ENCODE measurements around the gene RIPK1.
A peak's percentile ranks its signal among the peaks of the same experiment; 100 is the strongest.
"Not testable (repeated sequence)": the region's sequence is repeated elsewhere in the genome, so short reads cannot be mapped to it uniquely, and the experiment has no call there.

Gene RIPK1

GRCh38 chr6:3152689-3153088 lies 84.4 kb downstream of the RIPK1 start:
- TF ChIP-seq, protein P1, sequence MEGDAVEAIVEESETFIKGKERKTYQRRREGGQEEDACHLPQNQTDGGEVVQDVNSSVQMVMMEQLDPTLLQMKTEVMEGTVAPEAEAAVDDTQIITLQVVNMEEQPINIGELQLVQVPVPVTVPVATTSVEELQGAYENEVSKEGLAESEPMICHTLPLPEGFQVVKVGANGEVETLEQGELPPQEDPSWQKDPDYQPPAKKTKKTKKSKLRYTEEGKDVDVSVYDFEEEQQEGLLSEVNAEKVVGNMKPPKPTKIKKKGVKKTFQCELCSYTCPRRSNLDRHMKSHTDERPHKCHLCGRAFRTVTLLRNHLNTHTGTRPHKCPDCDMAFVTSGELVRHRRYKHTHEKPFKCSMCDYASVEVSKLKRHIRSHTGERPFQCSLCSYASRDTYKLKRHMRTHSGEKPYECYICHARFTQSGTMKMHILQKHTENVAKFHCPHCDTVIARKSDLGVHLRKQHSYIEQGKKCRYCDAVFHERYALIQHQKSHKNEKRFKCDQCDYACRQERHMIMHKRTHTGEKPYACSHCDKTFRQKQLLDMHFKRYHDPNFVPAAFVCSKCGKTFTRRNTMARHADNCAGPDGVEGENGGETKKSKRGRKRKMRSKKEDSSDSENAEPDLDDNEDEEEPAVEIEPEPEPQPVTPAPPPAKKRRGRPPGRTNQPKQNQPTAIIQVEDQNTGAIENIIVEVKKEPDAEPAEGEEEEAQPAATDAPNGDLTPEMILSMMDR (IDR thresholded peaks at IDR 0.05; ENCODE audit: control insufficient read depth, insufficient read depth, low read depth, low read length, missing control alignments), result no peak

DNA sequence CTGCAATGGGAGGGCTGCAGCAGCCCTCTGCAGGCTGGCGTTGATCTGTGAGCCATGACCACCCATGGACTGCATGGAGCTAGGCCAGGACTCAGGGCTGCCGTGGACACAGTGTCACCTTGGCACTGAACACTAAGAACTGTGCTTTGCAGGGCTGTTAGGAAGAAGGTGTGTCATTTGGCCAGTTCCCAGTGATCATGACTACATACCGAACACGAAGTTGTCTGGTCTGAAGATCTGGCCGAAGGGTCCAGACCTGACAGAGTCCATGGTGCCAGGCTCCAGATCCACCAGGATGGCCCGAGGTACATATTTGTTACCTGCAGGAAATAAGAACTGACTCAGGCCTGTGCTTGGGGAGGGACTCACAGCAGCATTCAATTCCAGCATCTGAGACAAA lies 87.1 kb downstream of the RIPK1 start:
- not testable (repeated sequence) for DNase-seq (ENCODE audit: low read depth); H3K4me3 ChIP-seq (ENCODE audit: control insufficient read depth, low read depth, low read length)

More at GRCh38 chr6:3152689-3153088, 84.4 kb downstream of the RIPK1 start:
- no peak for DNase-seq (ENCODE audit: low read depth)
- H3K4me3 ChIP-seq (ENCODE audit: control insufficient read depth, low read depth, low read length), result no peak overlapping the region

DNA sequence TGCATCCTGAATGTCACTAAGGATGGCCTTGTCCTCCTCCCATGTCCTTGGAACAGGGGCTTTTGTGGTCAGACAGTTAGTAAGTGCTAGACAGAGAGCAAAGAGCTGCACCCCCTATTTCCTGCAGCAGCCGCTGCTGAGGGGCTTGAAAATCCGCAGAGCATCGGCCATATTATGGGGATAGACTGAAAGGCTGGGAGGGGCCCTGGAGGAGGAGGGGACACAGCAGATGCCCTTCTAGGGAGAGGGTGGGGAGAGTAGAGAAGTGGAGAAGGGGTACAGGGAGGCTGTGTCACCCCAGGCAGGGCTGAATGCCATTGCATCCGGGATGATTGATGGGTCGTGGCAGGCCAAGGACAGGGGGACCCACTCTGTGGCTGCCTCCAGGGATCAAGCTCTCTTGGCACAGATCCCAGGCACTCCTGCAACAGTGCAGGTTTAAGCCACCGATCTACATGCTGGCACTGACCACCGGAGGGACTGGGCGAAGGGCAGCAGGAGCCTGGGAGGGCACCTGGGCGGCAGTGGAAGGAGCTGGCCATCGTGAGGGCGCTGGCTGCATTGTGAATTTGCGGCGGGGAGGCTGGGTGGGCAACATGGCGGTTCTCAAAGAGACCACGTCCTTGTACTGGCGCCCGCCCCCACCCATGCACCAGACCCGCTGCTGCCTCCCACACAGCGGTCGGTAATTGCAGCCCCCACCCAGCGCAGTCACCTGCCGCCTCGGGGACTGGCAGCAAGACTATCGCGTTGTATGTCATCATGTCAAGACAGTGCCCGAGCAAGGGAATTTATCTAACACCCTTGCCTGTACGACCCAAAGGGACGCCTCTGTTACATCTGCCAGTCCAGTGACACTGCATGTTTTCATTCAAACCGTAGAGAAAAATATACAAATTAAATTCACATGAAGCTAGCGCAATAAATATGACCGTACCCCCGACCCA lies 88.2 kb downstream of the RIPK1 start:
- DNase-seq (ENCODE audit: low read depth), result not testable (repeated sequence)

DNA sequence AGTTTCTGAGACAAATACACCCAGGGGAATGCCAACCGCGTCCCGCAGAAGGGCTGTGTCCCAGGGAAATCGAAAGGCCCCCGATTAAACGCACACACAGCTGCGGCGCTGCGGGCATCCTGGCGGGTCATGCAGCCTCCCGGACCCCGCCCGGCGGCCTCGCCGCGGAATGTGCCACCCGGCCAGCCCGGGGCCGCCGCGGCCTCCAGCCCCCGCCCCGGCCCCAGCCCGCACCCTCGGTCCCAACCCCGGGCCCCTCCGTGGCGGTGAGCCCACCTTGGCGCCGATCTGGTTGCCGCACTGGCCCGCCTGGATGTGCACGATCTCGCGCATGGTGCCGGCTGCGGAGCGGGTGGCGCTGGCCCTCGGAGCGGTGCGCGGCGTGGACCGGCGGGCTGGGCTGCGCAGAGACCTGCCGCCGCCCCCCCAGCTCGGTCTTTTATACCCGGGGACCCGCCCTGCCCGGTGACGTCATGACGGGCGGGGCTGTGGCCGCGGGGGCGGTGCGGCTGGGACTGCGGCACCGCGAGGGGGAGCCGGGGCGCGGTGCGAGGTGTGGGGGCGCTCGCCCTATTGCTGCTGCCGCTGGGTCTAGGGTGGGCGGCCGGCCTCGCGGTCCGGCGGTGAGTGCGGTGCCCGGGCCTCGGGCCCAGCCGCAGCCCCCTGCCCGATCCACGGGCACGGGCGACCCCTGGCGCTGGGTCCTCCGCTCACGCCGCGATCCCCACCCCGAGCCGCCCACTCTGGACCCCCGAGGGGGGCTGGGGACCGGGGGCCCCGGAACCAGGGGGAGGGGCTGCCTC lies 89.0 kb downstream of the RIPK1 start, which contains the start of gene TUBB2A:
TUBB2A (minus strand) TSS at position 414 of the 803 bp plus-strand sequence; CDS start at position 333, 81 bp downstream.
- DNase-seq (ENCODE audit: low read depth), result no peak

More for the DNA sequence above, 88.2 kb downstream of the RIPK1 start:
- peak overlapping the region; percentile 62 for H3K4me3 ChIP-seq (ENCODE audit: control insufficient read depth, low read depth, low read length)

DNA sequence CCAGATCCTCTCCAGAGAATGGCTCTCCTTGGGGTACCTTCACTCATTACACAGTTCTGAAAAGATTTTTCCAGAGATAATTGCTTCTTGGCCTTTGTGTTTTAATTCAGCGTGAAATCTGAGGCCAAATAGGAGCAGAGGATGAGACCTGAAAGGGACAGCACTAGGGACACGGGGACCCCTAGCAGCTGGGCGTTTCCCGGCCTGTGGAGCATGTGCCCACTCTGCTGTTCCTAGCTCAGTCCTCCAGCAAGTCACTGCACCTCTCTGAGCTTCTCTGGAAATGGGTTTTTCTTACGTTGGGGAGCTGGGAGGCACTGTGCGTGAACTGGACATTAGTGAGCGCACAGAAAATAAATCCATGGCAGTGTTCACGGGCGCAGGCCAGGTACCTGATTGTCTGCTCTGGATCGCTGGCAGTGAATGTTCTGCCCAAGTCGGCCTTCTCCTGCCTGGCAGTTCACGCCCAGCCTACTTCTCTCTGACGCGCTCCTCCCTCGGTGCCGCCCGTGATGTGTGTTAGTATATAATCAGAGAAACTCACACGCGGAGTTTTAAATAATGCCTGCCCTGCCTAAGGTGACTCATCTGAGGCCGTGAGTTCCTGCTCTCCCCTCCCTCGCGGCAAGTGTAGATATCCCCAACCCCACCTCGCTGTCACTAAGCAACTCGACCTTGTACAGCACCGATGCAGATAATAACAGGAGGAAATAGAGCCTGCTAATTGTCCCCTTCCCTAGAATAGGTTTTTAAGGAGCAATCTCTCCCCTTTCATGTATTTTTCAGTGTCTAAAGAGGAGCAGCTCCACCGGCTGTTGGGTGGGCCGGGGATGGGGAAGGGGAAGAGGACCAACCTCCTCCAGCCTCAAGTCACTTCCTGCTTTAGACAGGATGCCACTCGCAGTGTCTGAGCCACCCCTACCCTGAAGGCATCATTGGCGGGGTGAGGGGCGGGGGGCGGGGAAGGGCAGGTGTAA lies 91.8 kb downstream of the RIPK1 start:
- no peak overlapping the region for H3K4me3 ChIP-seq (ENCODE audit: control insufficient read depth, low read depth, low read length)
- no peak for DNase-seq (ENCODE audit: low read depth)
- TF ChIP-seq, protein P1 (IDR thresholded peaks at IDR 0.05; ENCODE audit: control insufficient read depth, insufficient read depth, low read depth, low read length, missing control alignments), result no peak

More for the DNA sequence above, 89.0 kb downstream of the RIPK1 start, which contains the start of gene TUBB2A:
- TF ChIP-seq, protein P1 (IDR thresholded peaks at IDR 0.05; ENCODE audit: control insufficient read depth, insufficient read depth, low read depth, low read length, missing control alignments), result no peak
- H3K4me3 ChIP-seq (ENCODE audit: control insufficient read depth, low read depth, low read length), result peak within 1 kb of the TSS; percentile 62

DNA sequence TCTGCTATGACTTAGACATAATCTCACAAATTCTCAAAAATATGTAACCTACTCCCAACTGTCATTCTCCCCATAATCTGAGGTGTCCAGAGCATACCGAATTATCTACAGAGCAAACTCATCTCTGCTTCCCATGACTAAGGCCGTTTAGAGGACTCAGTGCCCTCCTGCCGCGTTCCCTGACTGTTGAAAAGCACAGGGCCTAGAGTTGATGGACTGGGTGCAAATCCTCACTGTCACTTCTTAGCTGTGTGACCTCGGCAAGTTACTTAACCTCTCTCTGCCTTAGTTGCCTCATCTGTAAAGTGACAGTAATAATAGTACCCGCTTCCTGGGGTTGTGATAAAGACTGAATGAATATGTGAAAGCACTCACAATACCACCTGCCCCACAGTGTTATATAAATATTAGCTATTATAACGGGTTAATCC lies 93.8 kb downstream of the RIPK1 start:
- H3K4me3 ChIP-seq (ENCODE audit: control insufficient read depth, low read depth, low read length), result no peak overlapping the region
- TF ChIP-seq, protein P1 (IDR thresholded peaks at IDR 0.05; ENCODE audit: control insufficient read depth, insufficient read depth, low read depth, low read length, missing control alignments), result no peak
- no peak for DNase-seq (ENCODE audit: low read depth)

Measured in AG09309 (cell line).